Fibroblast of pulmonary artery (primary cell): ENCODE measurements around the gene PALD1.

Experiments used
- DNase-seq: peaks from one replicate; pipeline ENCODE4 v3.0.0-alpha.2; 2010; ENCODE audit warnings: low read depth
- H3K4me3 ChIP-seq: replicated peaks from 2 replicates; pipeline ENCODE4 v1.5.1; 2011; ENCODE audit warnings: low read depth, mild to moderate bottlenecking, control low read depth, low read length, moderate library complexity
- CTCF ChIP-seq: IDR thresholded peaks from 2 replicates; pipeline ENCODE4 v1.5.1; 2011; ENCODE audit warnings: mild to moderate bottlenecking, control low read depth, low read length, inconsistent platforms; ENCODE audit errors: missing control alignments

PALD1 gene

DNA sequence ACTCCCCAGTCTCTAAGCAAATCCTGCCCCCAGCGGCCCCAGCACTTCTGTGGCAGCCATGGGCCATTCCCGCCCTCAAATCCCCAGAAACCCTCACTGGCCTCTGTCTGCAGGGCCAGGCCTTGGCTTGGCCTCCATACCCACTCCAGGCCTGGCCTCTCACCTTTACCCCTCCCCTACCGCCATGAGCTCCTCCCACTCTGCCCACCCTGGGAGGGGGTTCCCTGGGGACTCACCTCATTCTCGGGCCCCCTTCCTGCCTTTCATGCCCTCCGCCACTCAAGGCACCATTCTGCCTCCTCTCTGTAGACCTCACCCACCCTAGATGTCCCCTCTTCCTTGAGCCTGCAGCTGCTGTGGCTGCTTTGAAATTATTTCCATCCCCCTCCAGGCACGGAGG is 83.0 kb downstream of the PALD1 start:
- DNase-seq: no peak
- no peak overlapping the region for H3K4me3 ChIP-seq
- no peak for TF ChIP-seq CTCF

DNA sequence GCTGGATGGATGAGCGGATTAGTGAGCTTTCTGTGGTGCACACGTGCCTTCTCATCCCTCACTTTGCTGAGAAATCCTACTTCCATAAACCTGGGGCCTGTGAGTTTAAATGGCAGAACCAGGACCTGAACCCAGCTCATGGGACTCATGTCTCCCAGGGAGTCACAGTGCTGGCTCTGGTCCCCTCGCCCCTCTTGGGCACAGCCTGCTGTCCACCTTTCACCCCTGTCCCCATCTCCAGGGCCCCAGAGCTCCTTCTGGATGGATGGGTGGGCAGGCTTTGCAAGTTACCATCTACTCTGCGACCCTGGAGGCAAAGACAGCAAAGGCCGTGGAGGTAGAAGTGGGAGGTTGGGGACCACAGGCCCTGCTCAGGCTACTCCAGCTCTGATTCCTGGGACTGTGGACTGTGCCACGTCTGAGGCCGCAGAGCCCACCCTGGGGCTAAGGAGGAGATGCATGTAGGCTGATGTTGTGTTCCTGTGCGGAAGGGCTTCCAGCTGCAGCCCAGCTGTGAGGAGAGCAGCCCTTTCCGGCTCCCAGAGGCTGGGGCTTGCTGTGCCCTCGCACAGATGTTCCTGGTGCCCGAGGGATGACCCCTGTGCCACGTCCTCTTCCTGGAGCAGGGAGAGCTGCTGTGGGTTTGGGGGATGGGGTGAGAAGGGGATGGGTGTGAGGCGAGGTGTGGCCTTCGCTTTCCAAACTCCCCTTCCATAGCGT is 83.6 kb downstream of the PALD1 start:
- H3K4me3 ChIP-seq: no peak overlapping the region
- no peak for DNase-seq
- no peak for TF ChIP-seq CTCF

DNA sequence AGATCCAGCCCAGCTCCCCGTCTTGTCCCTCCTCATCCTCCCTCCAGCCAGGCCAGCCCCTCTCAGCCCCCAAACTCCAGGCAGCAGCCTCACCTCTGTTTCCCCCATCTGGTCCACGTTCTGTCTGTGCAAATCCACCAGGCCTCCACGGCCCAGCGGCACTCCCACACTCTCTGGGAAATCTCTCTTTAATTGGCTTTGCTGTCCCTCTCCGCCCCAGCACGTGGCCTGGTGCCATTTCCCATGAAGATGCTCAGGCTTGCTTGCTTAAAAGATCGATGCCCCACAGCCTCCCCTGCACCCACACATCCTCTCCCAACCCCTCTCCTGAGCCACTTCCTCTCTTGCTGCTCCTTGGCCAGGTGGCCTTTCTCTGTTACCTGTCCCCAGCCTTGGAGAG is 84.7 kb downstream of the PALD1 start:
- DNase-seq: no peak
- no peak overlapping the region for H3K4me3 ChIP-seq
- TF ChIP-seq CTCF: no peak

- no peak for DNase-seq
- no peak for TF ChIP-seq CTCF
- no peak overlapping the region for H3K4me3 ChIP-seq
Measured at GRCh38 chr10:70564113-70564725, 85.7 kb downstream of the PALD1 start.

DNA sequence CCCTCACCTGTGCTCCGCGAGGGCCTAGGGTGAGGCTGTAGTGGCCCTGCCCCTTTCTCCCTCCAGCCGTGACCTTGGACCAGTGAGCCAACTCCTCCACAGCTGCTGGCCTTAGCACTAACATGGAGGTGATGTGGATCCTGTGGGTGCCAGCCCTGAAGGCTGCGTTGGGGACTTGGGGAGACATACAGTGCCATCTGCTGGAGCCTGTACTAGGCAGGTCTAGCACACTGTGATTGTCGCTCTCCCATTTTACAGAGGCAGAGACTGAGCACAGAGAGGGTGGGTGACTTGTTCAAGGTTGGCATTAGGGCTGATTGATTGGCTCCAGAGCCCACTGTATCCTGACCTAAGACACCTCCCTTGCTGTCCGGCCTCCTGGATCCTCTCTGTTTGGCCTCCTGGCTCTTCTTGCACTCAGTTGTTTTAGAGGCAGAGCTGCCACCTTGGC is 86.4 kb downstream of the PALD1 start:
- H3K4me3 ChIP-seq: no peak overlapping the region
- no peak for DNase-seq
- TF ChIP-seq CTCF: no peak

DNA sequence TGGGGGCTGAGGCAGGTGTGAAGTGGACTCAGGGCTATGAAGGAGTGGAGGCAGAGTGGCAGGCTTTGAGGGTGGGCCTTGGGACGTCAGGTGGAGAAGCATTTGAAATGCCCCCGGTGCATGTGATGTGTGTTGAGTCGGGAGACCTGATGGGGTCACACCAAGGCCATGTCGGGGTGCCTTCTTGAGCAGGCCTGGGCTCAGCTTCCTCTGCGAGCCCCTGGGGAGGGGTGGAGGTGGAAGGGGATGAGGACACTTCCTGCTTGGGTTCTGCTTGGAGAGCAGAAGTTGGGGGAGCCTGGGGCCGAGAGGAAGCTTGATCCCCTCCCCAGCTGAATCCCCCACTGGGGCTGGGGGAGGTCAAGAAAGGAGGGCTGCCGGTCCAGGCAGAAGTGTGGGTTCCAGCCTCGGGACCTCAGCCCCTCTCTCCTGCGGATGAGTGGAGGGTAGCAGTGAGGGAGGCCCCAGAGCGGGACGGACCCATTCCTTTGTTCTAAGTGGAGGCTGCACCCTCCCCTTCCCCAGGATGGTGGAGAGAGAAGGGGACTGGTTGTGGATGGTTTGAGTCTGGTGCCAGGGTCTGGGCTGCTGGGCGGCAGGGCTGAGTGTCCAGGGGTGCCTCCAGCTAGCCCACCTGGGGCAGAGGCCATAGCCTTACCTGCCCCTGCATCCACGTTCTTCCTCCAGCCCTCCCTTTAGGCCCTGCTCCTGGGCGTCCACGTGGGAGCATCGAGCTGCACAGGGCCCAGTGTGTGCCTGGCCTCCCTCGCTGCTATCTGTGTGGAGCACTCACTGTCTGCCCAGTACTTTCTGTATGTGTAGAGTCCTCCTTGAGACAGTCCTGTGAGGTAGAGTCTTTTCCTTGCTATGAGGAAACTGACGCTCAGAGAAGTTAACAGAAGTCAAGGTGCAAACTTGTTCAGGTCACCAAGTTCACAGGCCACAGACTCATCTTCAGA is 87.3 kb downstream of the PALD1 start:
- no peak overlapping the region for H3K4me3 ChIP-seq
- no peak for DNase-seq
- no peak for TF ChIP-seq CTCF
